Progenitor cell of endocrine pancreas (in vitro differentiated cells): ENCODE results near the gene SETD1A. TPM values are rescaled to one million over a fixed set of nuclear protein-coding genes. Genes with fewer than 3 reads are reported as not detected.

ENCODE experiments used
- DNase-seq: peaks from one replicate; pipeline ENCODE4 v3.0.0; 2021; ENCODE audit warnings: low spot score; ENCODE audit not compliant: unreplicated experiment
- H3K27ac Mint-ChIP-seq: 2 replicates; pipeline ENCODE4 v1.8.0; 2021; ENCODE audit warnings: mild to moderate bottlenecking, moderate library complexity, mixed read lengths
- H3K27me3 Mint-ChIP-seq: 2 replicates; pipeline ENCODE4 v1.8.0; 2021; ENCODE audit warnings: mixed read lengths
- H3K36me3 Mint-ChIP-seq: 2 replicates; pipeline ENCODE4 v1.8.0; 2022; ENCODE audit warnings: mixed read lengths; ENCODE audit not compliant: insufficient read depth
- H3K4me1 Mint-ChIP-seq: 2 replicates; pipeline ENCODE4 v1.8.0; 2021; ENCODE audit warnings: low read depth, mixed read lengths
- H3K4me3 Mint-ChIP-seq: 2 replicates; pipeline ENCODE4 v1.8.0; 2021; ENCODE audit warnings: low read depth, mild to moderate bottlenecking, moderate library complexity, mixed read lengths
- H3K9me3 Mint-ChIP-seq: 2 replicates; pipeline ENCODE4 v1.8.0; 2021; ENCODE audit warnings: low read depth, mixed read lengths
- total RNA-seq: library from RNA; stranded (reverse); gene quantifications from 2 replicates; pipeline ENCODE4 v1.2.1, GENCODE V29; 2021
- TF ChIP-seq, protein P1 (sequence below): fragments of 200-600 bp; sonication (generic); IDR thresholded peaks from one replicate; pipeline ENCODE4 v1.5.0; 2021; ENCODE audit warnings: antibody characterized with exemption, mild to moderate bottlenecking; ENCODE audit not compliant: unreplicated experiment

The SETD1A gene
- total RNA-seq, 1 donor from 2014 or later, result 27.7 TPM

DNA sequence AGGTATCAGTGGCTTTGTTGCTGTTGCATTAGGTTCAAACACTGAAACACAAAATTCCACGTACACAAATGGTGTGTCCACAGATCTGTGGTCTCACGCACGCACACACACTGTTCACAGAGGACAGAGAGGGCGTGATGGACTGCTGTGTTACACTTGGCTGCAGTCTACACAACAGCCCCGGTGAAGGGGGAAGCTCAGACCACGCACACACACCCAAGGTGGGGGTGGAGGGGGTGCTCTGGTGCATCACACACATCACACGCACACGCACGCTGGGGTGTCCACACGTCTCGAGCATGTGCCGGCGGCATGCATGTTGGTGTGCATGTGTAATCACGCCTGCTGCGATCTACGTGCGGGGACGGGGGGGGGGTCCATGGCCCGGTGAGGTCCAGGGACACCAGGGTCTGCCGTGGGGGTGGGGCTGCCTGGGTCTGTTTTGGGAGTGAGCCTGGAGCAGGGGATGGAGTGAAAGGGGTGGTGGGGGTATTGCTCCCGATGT, 34.8 kb downstream of the SETD1A start:
- TF ChIP-seq, protein P1, sequence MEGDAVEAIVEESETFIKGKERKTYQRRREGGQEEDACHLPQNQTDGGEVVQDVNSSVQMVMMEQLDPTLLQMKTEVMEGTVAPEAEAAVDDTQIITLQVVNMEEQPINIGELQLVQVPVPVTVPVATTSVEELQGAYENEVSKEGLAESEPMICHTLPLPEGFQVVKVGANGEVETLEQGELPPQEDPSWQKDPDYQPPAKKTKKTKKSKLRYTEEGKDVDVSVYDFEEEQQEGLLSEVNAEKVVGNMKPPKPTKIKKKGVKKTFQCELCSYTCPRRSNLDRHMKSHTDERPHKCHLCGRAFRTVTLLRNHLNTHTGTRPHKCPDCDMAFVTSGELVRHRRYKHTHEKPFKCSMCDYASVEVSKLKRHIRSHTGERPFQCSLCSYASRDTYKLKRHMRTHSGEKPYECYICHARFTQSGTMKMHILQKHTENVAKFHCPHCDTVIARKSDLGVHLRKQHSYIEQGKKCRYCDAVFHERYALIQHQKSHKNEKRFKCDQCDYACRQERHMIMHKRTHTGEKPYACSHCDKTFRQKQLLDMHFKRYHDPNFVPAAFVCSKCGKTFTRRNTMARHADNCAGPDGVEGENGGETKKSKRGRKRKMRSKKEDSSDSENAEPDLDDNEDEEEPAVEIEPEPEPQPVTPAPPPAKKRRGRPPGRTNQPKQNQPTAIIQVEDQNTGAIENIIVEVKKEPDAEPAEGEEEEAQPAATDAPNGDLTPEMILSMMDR, result no peak
- no peaks in the 10 kb centered on the region for H3K36me3 Mint-ChIP-seq
- no peaks in the 10 kb centered on the region for H3K9me3 Mint-ChIP-seq
- peaks cover 20% of the 10 kb centered on the region for H3K27me3 Mint-ChIP-seq
- no peak for DNase-seq
- no peak overlapping the region for H3K4me3 Mint-ChIP-seq
- peak overlapping the region; percentile 49 for H3K27ac Mint-ChIP-seq
- H3K4me1 Mint-ChIP-seq, result peaks cover 3% of the 10 kb centered on the region

DNA sequence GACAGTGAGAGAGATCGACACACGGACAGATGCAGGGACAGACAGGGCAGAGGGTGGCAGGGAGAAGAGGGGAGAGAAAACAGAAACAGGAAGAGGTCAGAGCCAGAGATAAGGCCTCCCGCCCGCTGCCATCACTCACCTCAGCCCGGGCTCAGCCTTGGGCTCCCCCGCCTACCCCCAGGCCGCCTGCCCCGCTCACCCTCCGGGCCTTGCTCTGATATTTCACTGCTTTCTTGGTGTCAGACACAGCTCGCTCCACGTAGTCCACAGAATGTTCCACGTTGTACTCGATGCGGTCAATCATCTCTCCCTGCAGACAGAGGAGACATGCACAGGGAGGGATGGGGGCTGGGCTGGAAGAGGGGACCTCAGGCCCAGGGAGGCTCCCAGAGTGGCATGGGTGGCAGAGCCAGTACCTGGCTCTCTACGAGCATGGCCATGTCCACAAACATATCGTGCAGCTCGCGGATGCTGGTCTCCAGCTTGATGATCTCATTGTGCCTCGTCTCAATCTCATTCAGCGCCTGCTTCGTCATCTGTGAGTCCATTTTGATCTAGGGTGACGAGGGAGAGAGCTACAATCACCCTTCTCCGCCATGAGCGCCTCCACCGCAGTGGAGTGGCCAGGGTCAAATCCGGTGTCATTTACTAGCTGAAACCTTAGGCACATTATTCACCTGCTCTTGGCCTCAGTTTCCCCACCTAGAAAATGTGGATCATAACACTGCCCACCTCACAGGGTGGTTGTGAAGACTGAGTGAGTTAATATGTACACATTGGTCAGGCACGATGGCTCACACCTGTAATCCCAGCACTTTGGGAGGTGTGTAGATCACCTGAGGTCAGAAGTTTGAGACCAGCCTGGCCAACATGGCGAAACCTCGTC, 35.6 kb downstream of the SETD1A start:
- Mint-ChIP-seq H3K27ac (no peak overlapping the region), H3K36me3 (no peaks in the 10 kb centered on the region), H3K4me3 (no peak overlapping the region), H3K9me3 (no peaks in the 10 kb centered on the region), H3K4me1 (peaks cover 3% of the 10 kb centered on the region), H3K27me3 (peaks cover 28% of the 10 kb centered on the region)
- TF ChIP-seq, protein P1, result no peak
- no peak for DNase-seq

DNA sequence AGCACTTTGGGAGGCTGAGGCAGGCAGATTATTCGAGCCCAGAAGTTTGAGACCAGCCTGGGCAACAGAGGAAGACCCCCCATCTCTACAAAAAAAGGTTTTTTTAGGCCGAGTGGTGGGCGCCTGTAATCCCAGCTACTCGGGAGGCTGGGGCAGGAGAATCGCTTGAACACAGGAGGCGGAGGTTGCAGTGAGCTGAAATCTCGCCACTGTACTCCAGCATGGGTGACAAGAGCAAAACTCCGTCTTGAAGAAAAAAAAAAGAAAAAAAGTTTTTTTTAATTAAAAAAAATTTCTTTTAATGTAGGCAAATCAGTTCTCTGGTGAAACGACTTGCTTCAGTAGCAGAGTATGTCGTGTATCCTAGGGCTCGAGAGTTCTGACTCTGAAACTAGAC, 38.4 kb downstream of the SETD1A start:
- DNase-seq, result no peak
- Mint-ChIP-seq H3K27me3 (peaks cover 43% of the 10 kb centered on the region), H3K4me3 (peak overlapping the region; percentile 34), H3K27ac (no peak overlapping the region), H3K9me3 (no peaks in the 10 kb centered on the region), H3K36me3 (no peaks in the 10 kb centered on the region), H3K4me1 (peaks cover 3% of the 10 kb centered on the region)
- TF ChIP-seq, protein P1, result no peak

DNA sequence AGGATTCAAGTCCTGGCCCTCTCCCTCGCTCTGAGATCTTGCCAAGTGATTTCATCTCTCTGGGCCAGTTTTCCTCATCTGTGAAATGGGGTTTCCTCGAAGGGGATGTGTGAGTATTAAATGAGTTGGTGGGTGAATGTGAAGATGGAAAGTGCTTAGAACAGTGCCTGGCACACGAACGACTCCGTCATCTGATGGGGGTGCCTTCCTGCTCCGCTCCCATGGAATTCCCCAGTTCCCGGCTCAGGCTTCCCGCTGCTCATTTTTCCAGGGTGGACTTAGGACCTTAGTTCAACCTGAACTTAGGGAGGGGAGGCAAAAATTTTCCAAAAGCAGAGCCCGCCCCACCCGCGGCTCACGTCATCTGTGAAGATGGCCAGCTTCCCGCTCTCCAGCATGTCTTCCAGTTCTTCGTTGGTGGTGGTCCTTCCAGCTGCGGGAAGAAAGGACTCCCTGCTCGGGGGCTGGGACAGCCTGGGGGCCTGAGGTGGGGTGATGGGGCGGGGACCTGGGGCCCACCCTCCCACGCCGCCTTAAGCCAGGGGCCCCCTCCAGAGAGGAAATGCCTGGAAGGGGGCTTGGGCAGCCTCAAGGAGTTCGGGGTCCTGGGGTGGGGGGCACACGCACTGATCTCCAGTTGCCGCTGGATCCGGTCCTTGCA, 38.9 kb downstream of the SETD1A start:
- Mint-ChIP-seq H3K36me3 (no peaks in the 10 kb centered on the region), H3K27me3 (peaks cover 43% of the 10 kb centered on the region), H3K4me3 (peak overlapping the region; percentile 44), H3K4me1 (peaks cover 3% of the 10 kb centered on the region), H3K9me3 (no peaks in the 10 kb centered on the region), H3K27ac (no peak overlapping the region)
- TF ChIP-seq, protein P1, result no peak
- DNase-seq, result no peak

DNA sequence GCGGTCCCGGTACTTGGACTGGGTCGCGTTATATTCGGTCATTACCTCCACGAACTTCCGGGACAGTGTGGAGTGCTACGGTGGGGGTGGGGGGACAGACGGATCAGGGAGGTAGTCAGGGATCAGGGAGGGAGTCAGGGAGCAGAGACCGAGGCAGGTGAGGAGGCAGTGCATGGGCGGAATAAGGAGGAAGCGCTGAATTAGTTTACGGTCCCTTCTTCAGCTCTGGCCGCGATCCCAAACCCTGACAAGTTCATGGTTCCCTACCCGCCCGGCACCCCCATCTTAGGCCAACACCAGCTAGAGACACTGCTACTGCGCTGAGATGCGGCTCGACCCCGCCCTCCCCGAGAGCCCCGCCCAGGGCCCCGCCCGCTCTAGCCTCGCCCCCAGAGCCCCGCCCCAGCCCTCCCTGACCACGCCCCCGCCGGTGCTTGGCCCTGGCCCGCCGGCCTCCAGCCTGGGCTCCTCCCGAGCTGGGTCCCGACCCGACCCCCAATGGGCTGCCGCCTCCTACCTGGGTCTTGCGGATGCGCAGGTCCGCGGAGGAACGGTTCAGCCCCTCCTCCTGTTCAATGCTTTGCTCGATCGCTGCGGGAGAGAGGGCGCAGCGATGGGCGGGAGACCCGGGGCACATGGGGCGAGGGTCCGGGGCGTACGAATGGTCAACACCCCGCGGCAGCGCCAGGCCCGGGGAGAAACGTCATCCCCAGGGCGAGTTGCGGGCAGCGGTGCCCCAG, 39.6 kb downstream of the SETD1A start:
- Mint-ChIP-seq H3K9me3 (no peaks in the 10 kb centered on the region), H3K4me1 (peaks cover 4% of the 10 kb centered on the region), H3K27me3 (peaks cover 49% of the 10 kb centered on the region), H3K27ac (no peak overlapping the region), H3K36me3 (no peaks in the 10 kb centered on the region), H3K4me3 (peak overlapping the region; percentile 61)
- DNase-seq, result peak; percentile 39
- TF ChIP-seq, protein P1, result no peak
